SK-N-SH treated with all-trans-retinoic acid at 6 μM for 48 hours (cell line): ENCODE measurements around the gene CXCL17.

ENCODE experiments used
- ATAC-seq: fragments of 200-7000 bp; cut with Tn5 transposase; 3 replicates; pipeline ENCODE4 v1.9.1; 2020; ENCODE audit warnings: mild to moderate bottlenecking, moderate library complexity
- ARNTL ChIP-seq: fragments of 450-650 bp; formaldehyde crosslinking; IDR thresholded peaks from 2 replicates; pipeline ENCODE4 v1.5.0; 2020; ENCODE audit warnings: low read depth, mild to moderate bottlenecking, moderate library complexity, borderline replicate concordance
- BACH2 ChIP-seq: fragments of 250-450 bp; sonication (Bioruptor Pico); IDR thresholded peaks from 2 replicates; pipeline ENCODE4 v1.9.0; 2021; ENCODE audit warnings: mild to moderate bottlenecking, borderline replicate concordance
- CSDC2 ChIP-seq: fragments of 250-450 bp; sonication (Bioruptor Pico); IDR thresholded peaks from 2 replicates; pipeline ENCODE4 v1.5.0; 2020; ENCODE audit warnings: mild to moderate bottlenecking, moderate library complexity
- ESRRG ChIP-seq: fragments of 250-450 bp; sonication (Bioruptor Pico); IDR thresholded peaks from 2 replicates; pipeline ENCODE4 v1.6.1; 2021; ENCODE audit warnings: mild to moderate bottlenecking
- ISL1 ChIP-seq: fragments of 250-450 bp; sonication (Bioruptor Pico); IDR thresholded peaks from 2 replicates; pipeline ENCODE4 v2.1.2; 2022; ENCODE audit warnings: mild to moderate bottlenecking, moderate library complexity
- OSR1 ChIP-seq: fragments of 250-450 bp; sonication (Bioruptor Pico); IDR thresholded peaks from 2 replicates; pipeline ENCODE4 v1.8.0; 2022; ENCODE audit warnings: moderate library complexity, mild to moderate bottlenecking, inconsistent platforms
- PPARA ChIP-seq: fragments of 250-450 bp; sonication (Bioruptor Pico); IDR thresholded peaks from 2 replicates; pipeline ENCODE4 v1.5.0; 2020; ENCODE audit warnings: mild to moderate bottlenecking, borderline replicate concordance
- RARB ChIP-seq: fragments of 250-450 bp; sonication (Bioruptor Pico); IDR thresholded peaks from 2 replicates; pipeline ENCODE4 v1.8.0; 2021; ENCODE audit warnings: mild to moderate bottlenecking, moderate library complexity
- SNAI2 ChIP-seq: fragments of 250-450 bp; sonication (Bioruptor Pico); IDR thresholded peaks from 2 replicates; pipeline ENCODE4 v1.5.0; 2020; ENCODE audit warnings: mild to moderate bottlenecking, moderate library complexity
- TCF4 ChIP-seq: fragments of 250-450 bp; sonication (Bioruptor Pico); IDR thresholded peaks from 2 replicates; pipeline ENCODE4 v1.8.0; 2021; ENCODE audit warnings: mild to moderate bottlenecking, moderate library complexity, borderline replicate concordance
- TOX ChIP-seq: fragments of 250-450 bp; sonication (Bioruptor Pico); IDR thresholded peaks from 2 replicates; pipeline ENCODE4 v1.8.0; 2021; ENCODE audit warnings: mild to moderate bottlenecking, moderate library complexity, borderline replicate concordance
- ZC3H10 ChIP-seq: fragments of 250-450 bp; sonication (Bioruptor Pico); IDR thresholded peaks from 2 replicates; pipeline ENCODE4 v1.5.1; 2021; ENCODE audit warnings: mild to moderate bottlenecking, moderate library complexity
- ZFP3 ChIP-seq: fragments of 250-450 bp; sonication (Bioruptor Pico); IDR thresholded peaks from 2 replicates; pipeline ENCODE4 v1.5.0; 2020; ENCODE audit warnings: mild to moderate bottlenecking, moderate library complexity
- ZFP30 ChIP-seq: fragments of 450-650 bp; formaldehyde crosslinking; IDR thresholded peaks from 2 replicates; pipeline ENCODE4 v1.5.0; 2022; ENCODE audit warnings: mild to moderate bottlenecking, moderate library complexity
- ZNF565 ChIP-seq: fragments of 450-650 bp; formaldehyde crosslinking; conservative IDR thresholded peaks from 2 replicates; pipeline ENCODE4 v1.5.0; 2020; ENCODE audit warnings: low read depth, mild to moderate bottlenecking, moderate library complexity
- ZNF70 ChIP-seq: fragments of 450-650 bp; formaldehyde crosslinking; IDR thresholded peaks from 2 replicates; pipeline ENCODE4 v1.5.0; 2020; ENCODE audit warnings: mild to moderate bottlenecking, moderate library complexity
- ZNF8 ChIP-seq: fragments of 450-650 bp; formaldehyde crosslinking; IDR thresholded peaks from 2 replicates; pipeline ENCODE4 v1.5.0; 2020; ENCODE audit warnings: mild to moderate bottlenecking, moderate library complexity
- TF ChIP-seq, protein P1 (sequence below): fragments of 250-450 bp; sonication (Bioruptor Pico); IDR thresholded peaks from 2 replicates; pipeline ENCODE4 v1.5.1; 2021; ENCODE audit warnings: mild to moderate bottlenecking, moderate library complexity
- TF ChIP-seq, protein P2 (sequence below): fragments of 250-450 bp; sonication (Bioruptor Pico); IDR thresholded peaks from 2 replicates; pipeline ENCODE4 v1.5.1; 2020; ENCODE audit warnings: low read depth, mild to moderate bottlenecking, moderate library complexity

The CXCL17 gene

DNA sequence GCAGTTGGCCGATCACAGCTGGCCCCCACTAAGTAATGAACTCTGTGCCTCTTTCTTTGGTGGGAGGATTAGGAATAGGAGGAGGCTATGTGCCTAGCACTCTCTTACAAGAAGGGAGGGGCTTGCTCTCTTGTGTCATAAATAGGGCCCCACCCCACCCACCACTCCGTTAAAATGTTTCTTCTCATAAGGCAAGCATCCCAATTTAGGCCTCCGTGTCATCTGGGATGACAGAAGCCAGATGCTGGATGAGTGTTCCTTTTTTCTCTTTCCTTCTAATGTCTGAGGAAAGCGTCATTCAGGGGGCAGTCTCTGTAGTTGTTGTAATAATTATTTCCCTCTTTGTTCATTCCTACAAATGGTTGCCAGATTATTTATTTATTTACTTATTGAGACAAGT, 15.4 kb downstream of the CXCL17 start, which contains the start of gene LIPE:
Gene LIPE (minus strand): TSS at position 76 of the 400 bp plus-strand sequence. CDS start 239 bp downstream, outside the sequence.
- no peak for ATAC-seq
- TF ChIP-seq ZFP30 (CRISPR knock-in tag): no peak
- TF ChIP-seq ZNF70 (CRISPR knock-in tag): no peak
- TF ChIP-seq ARNTL (CRISPR knock-in tag): no peak
- no peak for TF ChIP-seq SNAI2
- no peak for TF ChIP-seq ISL1 (CRISPR knock-in tag)
- TF ChIP-seq, protein P1, sequence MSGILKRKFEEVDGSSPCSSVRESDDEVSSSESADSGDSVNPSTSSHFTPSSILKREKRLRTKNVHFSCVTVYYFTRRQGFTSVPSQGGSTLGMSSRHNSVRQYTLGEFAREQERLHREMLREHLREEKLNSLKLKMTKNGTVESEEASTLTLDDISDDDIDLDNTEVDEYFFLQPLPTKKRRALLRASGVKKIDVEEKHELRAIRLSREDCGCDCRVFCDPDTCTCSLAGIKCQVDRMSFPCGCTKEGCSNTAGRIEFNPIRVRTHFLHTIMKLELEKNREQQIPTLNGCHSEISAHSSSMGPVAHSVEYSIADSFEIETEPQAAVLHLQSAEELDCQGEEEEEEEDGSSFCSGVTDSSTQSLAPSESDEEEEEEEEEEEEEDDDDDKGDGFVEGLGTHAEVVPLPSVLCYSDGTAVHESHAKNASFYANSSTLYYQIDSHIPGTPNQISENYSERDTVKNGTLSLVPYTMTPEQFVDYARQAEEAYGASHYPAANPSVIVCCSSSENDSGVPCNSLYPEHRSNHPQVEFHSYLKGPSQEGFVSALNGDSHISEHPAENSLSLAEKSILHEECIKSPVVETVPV (CRISPR knock-in tag): no peak
- no peak for TF ChIP-seq ZNF565 (CRISPR knock-in tag)
- TF ChIP-seq PPARA (CRISPR knock-in tag): no peak
- no peak for TF ChIP-seq TOX (CRISPR knock-in tag)
- no peak for TF ChIP-seq OSR1 (CRISPR knock-in tag)
- TF ChIP-seq BACH2: no peak
- no peak for TF ChIP-seq CSDC2 (CRISPR knock-in tag)
- TF ChIP-seq RARB (CRISPR knock-in tag): no peak
- TF ChIP-seq TCF4 (CRISPR knock-in tag): no peak
- TF ChIP-seq ZFP3: no peak
- TF ChIP-seq, protein P2, sequence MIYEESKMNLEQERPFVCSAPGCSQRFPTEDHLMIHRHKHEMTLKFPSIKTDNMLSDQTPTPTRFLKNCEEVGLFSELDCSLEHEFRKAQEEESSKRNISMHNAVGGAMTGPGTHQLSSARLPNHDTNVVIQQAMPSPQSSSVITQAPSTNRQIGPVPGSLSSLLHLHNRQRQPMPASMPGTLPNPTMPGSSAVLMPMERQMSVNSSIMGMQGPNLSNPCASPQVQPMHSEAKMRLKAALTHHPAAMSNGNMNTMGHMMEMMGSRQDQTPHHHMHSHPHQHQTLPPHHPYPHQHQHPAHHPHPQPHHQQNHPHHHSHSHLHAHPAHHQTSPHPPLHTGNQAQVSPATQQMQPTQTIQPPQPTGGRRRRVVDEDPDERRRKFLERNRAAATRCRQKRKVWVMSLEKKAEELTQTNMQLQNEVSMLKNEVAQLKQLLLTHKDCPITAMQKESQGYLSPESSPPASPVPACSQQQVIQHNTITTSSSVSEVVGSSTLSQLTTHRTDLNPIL (CRISPR knock-in tag): no peak
- no peak for TF ChIP-seq ZNF8 (CRISPR knock-in tag)

DNA sequence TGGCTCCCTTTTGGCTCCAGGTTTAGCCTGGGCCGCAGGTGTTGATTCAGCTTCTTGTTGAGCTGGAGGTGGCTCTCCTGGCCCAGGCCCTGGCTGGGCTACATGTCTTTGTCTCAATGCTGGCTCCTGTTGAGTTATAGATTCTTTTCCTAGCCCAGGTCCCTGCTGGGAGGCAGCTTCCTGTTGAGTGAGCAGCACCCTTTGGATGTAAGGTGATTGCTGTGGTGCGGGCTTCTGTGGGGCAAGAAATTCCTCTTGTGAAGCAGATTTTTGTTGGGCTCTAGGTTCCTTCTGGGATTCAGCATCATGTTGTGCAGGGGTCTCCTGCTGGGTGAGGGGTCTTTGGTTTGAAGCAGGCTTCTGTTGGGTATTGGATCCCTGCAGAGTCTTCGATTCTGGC, 16.1 kb downstream of the CXCL17 start:
- no peak for TF ChIP-seq RARB (CRISPR knock-in tag)
- TF ChIP-seq ESRRG: no peak
- no peak for TF ChIP-seq PPARA (CRISPR knock-in tag)
- no peak for TF ChIP-seq ZNF565 (CRISPR knock-in tag)
- TF ChIP-seq ARNTL (CRISPR knock-in tag): no peak
- no peak for TF ChIP-seq SNAI2
- TF ChIP-seq, protein P1 (CRISPR knock-in tag): no peak
- no peak for TF ChIP-seq OSR1 (CRISPR knock-in tag)
- TF ChIP-seq ISL1 (CRISPR knock-in tag): no peak
- ATAC-seq: no peak

DNA sequence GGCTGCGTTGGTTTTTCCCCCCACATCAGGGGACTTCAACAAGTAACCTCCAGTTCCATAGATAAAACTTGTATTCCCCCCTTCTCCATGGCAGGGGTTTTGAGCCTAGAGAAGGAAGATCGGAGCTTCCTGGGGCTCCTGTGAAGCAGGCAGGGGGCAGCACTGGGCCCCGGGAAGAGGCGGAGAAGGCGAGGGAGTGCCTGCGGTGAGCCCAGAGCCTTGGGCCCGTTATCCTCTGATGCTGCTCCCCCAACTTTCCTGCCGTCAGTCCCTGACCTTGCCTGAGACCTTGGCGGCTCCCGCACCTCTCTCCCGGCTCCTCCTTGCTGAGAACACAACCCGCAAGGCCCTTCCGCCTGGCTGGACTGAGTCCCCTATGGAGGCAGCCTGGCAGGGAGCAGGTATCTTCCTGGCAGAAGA, 18.0 kb downstream of the CXCL17 start:
- ATAC-seq: no peak
- TF ChIP-seq ARNTL (CRISPR knock-in tag) (no peak), ESRRG (no peak), BACH2 (no peak), CSDC2 (CRISPR knock-in tag) (no peak), RARB (CRISPR knock-in tag) (no peak), PPARA (CRISPR knock-in tag) (no peak), SNAI2 (no peak)

DNA sequence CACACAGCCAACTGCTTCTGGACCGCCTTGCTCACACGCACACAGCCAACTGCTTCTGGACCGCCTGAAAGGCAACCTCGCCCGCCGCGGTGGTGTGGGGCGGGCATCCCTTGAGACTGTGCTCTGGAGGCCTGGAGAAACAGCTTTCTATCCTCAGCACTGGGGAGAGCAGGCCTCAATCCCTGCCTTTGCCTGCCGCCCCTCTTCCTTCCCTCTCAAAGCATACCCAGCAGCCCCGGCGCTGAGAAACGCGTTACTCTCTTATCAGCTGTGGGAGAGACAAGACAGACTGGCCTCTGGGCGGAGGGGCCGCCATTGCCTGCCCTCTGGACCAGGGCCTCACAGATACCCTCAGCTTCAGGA, 18.4 kb downstream of the CXCL17 start:
- TF ChIP-seq, protein P2 (CRISPR knock-in tag): no peak
- TF ChIP-seq ZC3H10 (CRISPR knock-in tag) (no peak), TOX (CRISPR knock-in tag) (no peak), ZNF70 (CRISPR knock-in tag) (no peak), CSDC2 (CRISPR knock-in tag) (no peak), ZFP3 (no peak), TCF4 (CRISPR knock-in tag) (no peak), ARNTL (CRISPR knock-in tag) (no peak)
- no peak for ATAC-seq
